Measurements from ENCODE around the gene ZNF275. TPM values are rescaled to one million over a fixed set of nuclear protein-coding genes. Genes with fewer than 3 reads are reported as not detected.

Gene ZNF275
- polyA plus RNA-seq, 1 donor from 2014 or later, result 6.0 TPM

DNA sequence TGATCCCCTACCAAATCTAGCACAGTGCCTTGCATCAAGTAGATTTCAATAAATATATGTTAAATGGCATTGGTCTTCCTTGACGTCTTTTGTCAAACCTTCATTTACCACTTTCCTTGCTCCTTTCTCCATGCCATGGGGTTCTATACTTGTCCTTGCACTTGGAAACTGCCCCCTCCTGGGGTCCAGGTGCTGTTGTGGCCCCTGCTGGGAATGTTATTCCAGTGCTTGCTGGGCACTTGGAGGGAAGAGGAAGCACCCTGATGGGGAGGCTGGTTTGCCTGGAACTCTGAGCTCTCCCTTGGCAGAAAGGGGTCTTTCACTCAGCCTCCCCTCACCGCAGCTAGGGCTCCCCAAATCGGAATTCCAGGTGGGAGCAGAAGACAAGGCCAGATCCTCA, 18.9 kb downstream of the ZNF275 start:
- Histone ChIP-seq H3K9me3 (ENCODE audit: low read length) (no peaks in the 10 kb centered on the region), H3K4me2 (ENCODE audit: low read length) (no peak overlapping the region), H4K20me1 (ENCODE audit: insufficient read depth) (no peaks in the 10 kb centered on the region), H3K9me2 (ENCODE audit: insufficient read depth, low read length) (no peaks in the 10 kb centered on the region), H3K36me3 (ENCODE audit: insufficient read depth, low read length) (no peaks in the 10 kb centered on the region), H3K27me3 (ENCODE audit: insufficient read depth, low read depth, low read length) (no peaks in the 10 kb centered on the region), H3K9ac (ENCODE audit: low read length) (no peak overlapping the region), H3K4me3 (ENCODE audit: low read length) (no peak overlapping the region), H3K79me2 (replicated peaks; ENCODE audit: insufficient read depth, low read length) (no peaks in the 10 kb centered on the region), H3F3A (ENCODE audit: insufficient read depth, low read length, poor library complexity, severe bottlenecking) (no peaks in the 10 kb centered on the region), H2AFZ (ENCODE audit: low read depth, low read length) (no peak overlapping the region), H3K27ac (ENCODE audit: low read length) (no peak overlapping the region)
- no peak for TF ChIP-seq POLR2AphosphoS5 (IDR thresholded peaks at IDR 0.05)
- no peak for TF ChIP-seq MXI1 (conservative IDR thresholded peaks at IDR 0.05; ENCODE audit: poor library complexity, severe bottlenecking)

DNA sequence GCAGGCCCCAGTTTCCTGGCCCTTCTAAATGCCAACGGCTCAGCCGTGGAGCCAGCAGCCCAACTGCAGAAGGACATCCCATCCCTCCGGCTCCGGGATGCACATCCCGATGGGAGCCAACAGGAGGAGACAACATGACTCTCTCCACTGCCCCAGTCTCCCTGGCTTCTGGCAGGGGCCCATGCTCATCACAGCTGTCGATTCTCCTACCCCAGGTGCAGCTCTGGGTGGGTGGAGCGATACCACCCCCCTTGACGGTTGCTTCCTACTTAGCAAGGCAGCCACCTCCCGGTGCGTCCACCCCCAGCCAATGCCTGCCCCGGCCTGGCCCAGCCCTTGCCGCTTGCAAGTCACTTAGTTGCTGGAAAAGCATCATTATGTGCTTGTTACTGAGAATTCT, 19.5 kb downstream of the ZNF275 start:
- Histone ChIP-seq H3K9me3 (ENCODE audit: low read length) (no peaks in the 10 kb centered on the region), H3K79me2 (replicated peaks; ENCODE audit: insufficient read depth, low read length) (no peaks in the 10 kb centered on the region), H2AFZ (ENCODE audit: low read depth, low read length) (no peak overlapping the region), H3K27ac (ENCODE audit: low read length) (no peak overlapping the region), H3K4me2 (ENCODE audit: low read length) (no peak overlapping the region), H3K36me3 (ENCODE audit: insufficient read depth, low read length) (no peaks in the 10 kb centered on the region), H3F3A (ENCODE audit: insufficient read depth, low read length, poor library complexity, severe bottlenecking) (no peaks in the 10 kb centered on the region), H3K27me3 (ENCODE audit: insufficient read depth, low read depth, low read length) (no peaks in the 10 kb centered on the region), H4K20me1 (ENCODE audit: insufficient read depth) (no peaks in the 10 kb centered on the region), H3K4me3 (ENCODE audit: low read length) (no peak overlapping the region), H3K9ac (ENCODE audit: low read length) (no peak overlapping the region), H3K9me2 (ENCODE audit: insufficient read depth, low read length) (no peaks in the 10 kb centered on the region)
- TF ChIP-seq POLR2AphosphoS5 (IDR thresholded peaks at IDR 0.05) (no peak), MXI1 (conservative IDR thresholded peaks at IDR 0.05; ENCODE audit: poor library complexity, severe bottlenecking) (no peak), EZH2 (IDR thresholded peaks at IDR 0.05; ENCODE audit: borderline replicate concordance, insufficient read depth, low read length, poor library complexity, severe bottlenecking) (no peak), TAF1 (IDR thresholded peaks at IDR 0.05; ENCODE audit: low read depth) (no peak), EP300 (conservative IDR thresholded peaks at IDR 0.05; ENCODE audit: poor library complexity, severe bottlenecking) (no peak), RAD21 (conservative IDR thresholded peaks at IDR 0.05) (no peak), SMC3 (conservative IDR thresholded peaks at IDR 0.05; ENCODE audit: poor library complexity) (no peak)
- TF ChIP-seq, protein P1, sequence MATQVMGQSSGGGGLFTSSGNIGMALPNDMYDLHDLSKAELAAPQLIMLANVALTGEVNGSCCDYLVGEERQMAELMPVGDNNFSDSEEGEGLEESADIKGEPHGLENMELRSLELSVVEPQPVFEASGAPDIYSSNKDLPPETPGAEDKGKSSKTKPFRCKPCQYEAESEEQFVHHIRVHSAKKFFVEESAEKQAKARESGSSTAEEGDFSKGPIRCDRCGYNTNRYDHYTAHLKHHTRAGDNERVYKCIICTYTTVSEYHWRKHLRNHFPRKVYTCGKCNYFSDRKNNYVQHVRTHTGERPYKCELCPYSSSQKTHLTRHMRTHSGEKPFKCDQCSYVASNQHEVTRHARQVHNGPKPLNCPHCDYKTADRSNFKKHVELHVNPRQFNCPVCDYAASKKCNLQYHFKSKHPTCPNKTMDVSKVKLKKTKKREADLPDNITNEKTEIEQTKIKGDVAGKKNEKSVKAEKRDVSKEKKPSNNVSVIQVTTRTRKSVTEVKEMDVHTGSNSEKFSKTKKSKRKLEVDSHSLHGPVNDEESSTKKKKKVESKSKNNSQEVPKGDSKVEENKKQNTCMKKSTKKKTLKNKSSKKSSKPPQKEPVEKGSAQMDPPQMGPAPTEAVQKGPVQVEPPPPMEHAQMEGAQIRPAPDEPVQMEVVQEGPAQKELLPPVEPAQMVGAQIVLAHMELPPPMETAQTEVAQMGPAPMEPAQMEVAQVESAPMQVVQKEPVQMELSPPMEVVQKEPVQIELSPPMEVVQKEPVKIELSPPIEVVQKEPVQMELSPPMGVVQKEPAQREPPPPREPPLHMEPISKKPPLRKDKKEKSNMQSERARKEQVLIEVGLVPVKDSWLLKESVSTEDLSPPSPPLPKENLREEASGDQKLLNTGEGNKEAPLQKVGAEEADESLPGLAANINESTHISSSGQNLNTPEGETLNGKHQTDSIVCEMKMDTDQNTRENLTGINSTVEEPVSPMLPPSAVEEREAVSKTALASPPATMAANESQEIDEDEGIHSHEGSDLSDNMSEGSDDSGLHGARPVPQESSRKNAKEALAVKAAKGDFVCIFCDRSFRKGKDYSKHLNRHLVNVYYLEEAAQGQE (IDR thresholded peaks at IDR 0.05; ENCODE audit: borderline replicate concordance), result no peak
- TF ChIP-seq, protein P2, sequence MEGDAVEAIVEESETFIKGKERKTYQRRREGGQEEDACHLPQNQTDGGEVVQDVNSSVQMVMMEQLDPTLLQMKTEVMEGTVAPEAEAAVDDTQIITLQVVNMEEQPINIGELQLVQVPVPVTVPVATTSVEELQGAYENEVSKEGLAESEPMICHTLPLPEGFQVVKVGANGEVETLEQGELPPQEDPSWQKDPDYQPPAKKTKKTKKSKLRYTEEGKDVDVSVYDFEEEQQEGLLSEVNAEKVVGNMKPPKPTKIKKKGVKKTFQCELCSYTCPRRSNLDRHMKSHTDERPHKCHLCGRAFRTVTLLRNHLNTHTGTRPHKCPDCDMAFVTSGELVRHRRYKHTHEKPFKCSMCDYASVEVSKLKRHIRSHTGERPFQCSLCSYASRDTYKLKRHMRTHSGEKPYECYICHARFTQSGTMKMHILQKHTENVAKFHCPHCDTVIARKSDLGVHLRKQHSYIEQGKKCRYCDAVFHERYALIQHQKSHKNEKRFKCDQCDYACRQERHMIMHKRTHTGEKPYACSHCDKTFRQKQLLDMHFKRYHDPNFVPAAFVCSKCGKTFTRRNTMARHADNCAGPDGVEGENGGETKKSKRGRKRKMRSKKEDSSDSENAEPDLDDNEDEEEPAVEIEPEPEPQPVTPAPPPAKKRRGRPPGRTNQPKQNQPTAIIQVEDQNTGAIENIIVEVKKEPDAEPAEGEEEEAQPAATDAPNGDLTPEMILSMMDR (IDR thresholded peaks at IDR 0.05; ENCODE audit: poor library complexity, severe bottlenecking), result no peak

DNA sequence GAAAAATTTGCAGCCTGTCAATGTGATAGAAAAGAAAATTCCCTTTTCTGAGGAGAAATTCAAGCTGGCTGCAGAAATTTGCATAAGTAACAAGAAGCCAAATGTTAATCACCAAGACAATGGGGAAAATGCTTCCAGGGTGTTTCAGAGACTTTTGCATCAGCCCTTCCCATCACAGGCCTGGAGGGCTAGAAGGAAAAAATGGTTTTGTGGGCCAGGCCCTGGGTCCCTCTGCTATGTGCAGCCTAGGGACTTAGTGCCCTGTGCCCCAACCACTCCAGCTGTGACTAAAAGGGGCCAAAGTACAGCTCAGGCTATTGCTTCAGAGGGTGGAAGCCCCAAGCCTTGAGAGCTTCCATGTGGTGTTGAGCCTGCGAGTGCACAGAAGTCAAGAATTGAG, 23.9 kb downstream of the ZNF275 start:
- Histone ChIP-seq H3K79me2 (replicated peaks; ENCODE audit: insufficient read depth, low read length) (no peaks in the 10 kb centered on the region), H3K36me3 (ENCODE audit: insufficient read depth, low read length) (no peaks in the 10 kb centered on the region), H3K9ac (ENCODE audit: low read length) (no peak overlapping the region), H3K27ac (ENCODE audit: low read length) (no peak overlapping the region), H4K20me1 (ENCODE audit: insufficient read depth) (no peaks in the 10 kb centered on the region), H3K9me2 (ENCODE audit: insufficient read depth, low read length) (no peaks in the 10 kb centered on the region), H3K9me3 (ENCODE audit: low read length) (no peaks in the 10 kb centered on the region), H3F3A (ENCODE audit: insufficient read depth, low read length, poor library complexity, severe bottlenecking) (no peaks in the 10 kb centered on the region), H3K4me2 (ENCODE audit: low read length) (no peak overlapping the region), H2AFZ (ENCODE audit: low read depth, low read length) (no peak overlapping the region), H3K27me3 (ENCODE audit: insufficient read depth, low read depth, low read length) (no peaks in the 10 kb centered on the region), H3K4me3 (ENCODE audit: low read length) (no peak overlapping the region)
- TF ChIP-seq EZH2 (IDR thresholded peaks at IDR 0.05; ENCODE audit: borderline replicate concordance, insufficient read depth, low read length, poor library complexity, severe bottlenecking) (no peak), POLR2AphosphoS5 (IDR thresholded peaks at IDR 0.05) (no peak), EP300 (conservative IDR thresholded peaks at IDR 0.05; ENCODE audit: poor library complexity, severe bottlenecking) (no peak), SMC3 (conservative IDR thresholded peaks at IDR 0.05; ENCODE audit: poor library complexity) (no peak), RAD21 (conservative IDR thresholded peaks at IDR 0.05) (no peak), TAF1 (IDR thresholded peaks at IDR 0.05; ENCODE audit: low read depth) (no peak), MXI1 (conservative IDR thresholded peaks at IDR 0.05; ENCODE audit: poor library complexity, severe bottlenecking) (no peak)
- TF ChIP-seq, protein P1 (IDR thresholded peaks at IDR 0.05; ENCODE audit: borderline replicate concordance), result no peak
- TF ChIP-seq, protein P2 (IDR thresholded peaks at IDR 0.05; ENCODE audit: poor library complexity, severe bottlenecking), result no peak
